ENCODE measurements around the gene HIKESHI. TPM values are rescaled to one million over a fixed set of nuclear protein-coding genes. Genes with fewer than 3 reads are reported as not detected.

The HIKESHI gene
- total RNA-seq, 1 experiment from 2014 or later, result 85.1 TPM

GRCh38 chr11:86390487-86390886 is 88.4 kb downstream of the HIKESHI start:
- no peaks in the 10 kb centered on the region for H3K36me3 ChIP-seq
- no peak for DNase-seq
- no peak overlapping the region for H3K4me3 ChIP-seq
- H3K27me3 ChIP-seq, result no peaks in the 10 kb centered on the region
- no peaks in the 10 kb centered on the region for H3K9me3 ChIP-seq

GRCh38 chr11:86395061-86395551 is 93.1 kb downstream of the HIKESHI start:
- H3K4me3 ChIP-seq, result no peak overlapping the region
- no peaks in the 10 kb centered on the region for H3K27me3 ChIP-seq
- no peaks in the 10 kb centered on the region for H3K9me3 ChIP-seq
- DNase-seq, result no peak
- no peaks in the 10 kb centered on the region for H3K36me3 ChIP-seq

Other genes with a start within 250 kb of the HIKESHI start
- 90.0 and 114 TPM in 2 replicates for gene PICALM, start 233.2 kb upstream of the HIKESHI start, total RNA-seq (2014; rRNA removed; shearing (Covaris generic); ENCODE audit: low replicate concordance)
- gene EED, start 57.5 kb upstream of the HIKESHI start, total RNA-seq (2014; rRNA removed; shearing (Covaris generic); ENCODE audit: low replicate concordance), result 18.6 and 39.0 TPM in 2 replicates
- gene CCDC81, start 72.6 kb downstream of the HIKESHI start, total RNA-seq (2014; rRNA removed; shearing (Covaris generic); ENCODE audit: low replicate concordance), result not detected in 2 replicates

Data from MG63 (cell line).